ENCODE data around the gene PTPRN2. TPM values are rescaled to one million over a fixed set of nuclear protein-coding genes. Genes with fewer than 3 reads are reported as not detected.
"Not testable (repeated sequence)": the region's sequence is repeated elsewhere in the genome, so short reads cannot be mapped to it uniquely, and the experiment has no call there.

PTPRN2 gene
- total RNA-seq, 1 donor from 2014 or later: 0.41 TPM

- DNase-seq (ENCODE audit: low spot score): no peak
- H3K36me3 Mint-ChIP-seq (ENCODE audit: low read depth): no peaks in the 10 kb centered on the region
- H3K27ac Mint-ChIP-seq: no peak overlapping the region
- intact Hi-C loops (cut with micrococcal nuclease): no loop called here
- H3K4me1 Mint-ChIP-seq (ENCODE audit: low read depth): no peaks in the 10 kb centered on the region
- H3K27me3 Mint-ChIP-seq (ENCODE audit: insufficient read depth): no peaks in the 10 kb centered on the region
- H3K9me3 Mint-ChIP-seq: peaks cover 16% of the 10 kb centered on the region
- H3K4me3 Mint-ChIP-seq: no peak overlapping the region
Observed at GRCh38 chr7:158303121-158303520, 284.5 kb downstream of the PTPRN2 start.

- H3K27ac Mint-ChIP-seq: no peak overlapping the region
Observed at GRCh38 chr7:158302274-158303070, 285.2 kb downstream of the PTPRN2 start.

GRCh38 chr7:158301207-158301606 is 286.4 kb downstream of the PTPRN2 start:
- DNase-seq (ENCODE audit: low spot score): no peak
- H3K27ac Mint-ChIP-seq: no peak overlapping the region
- H3K27me3 Mint-ChIP-seq (ENCODE audit: insufficient read depth): no peaks in the 10 kb centered on the region

More at GRCh38 chr7:158302274-158303070, 285.2 kb downstream of the PTPRN2 start:
- H3K4me3 Mint-ChIP-seq: no peak overlapping the region
- no peaks in the 10 kb centered on the region for H3K36me3 Mint-ChIP-seq (ENCODE audit: low read depth)
- no peak for DNase-seq (ENCODE audit: low spot score)
- no peaks in the 10 kb centered on the region for H3K4me1 Mint-ChIP-seq (ENCODE audit: low read depth)
- intact Hi-C loops (cut with micrococcal nuclease): no loop called here
- peaks cover 11% of the 10 kb centered on the region for H3K9me3 Mint-ChIP-seq
- no peaks in the 10 kb centered on the region for H3K27me3 Mint-ChIP-seq (ENCODE audit: insufficient read depth)

GRCh38 chr7:158300427-158300826 is 287.2 kb downstream of the PTPRN2 start:
- no peak for DNase-seq (ENCODE audit: low spot score)
- peaks cover 4% of the 10 kb centered on the region for H3K9me3 Mint-ChIP-seq
- no peak overlapping the region for H3K27ac Mint-ChIP-seq
- no peaks in the 10 kb centered on the region for H3K27me3 Mint-ChIP-seq (ENCODE audit: insufficient read depth)
- H3K4me1 Mint-ChIP-seq (ENCODE audit: low read depth): no peaks in the 10 kb centered on the region
- intact Hi-C loops (cut with micrococcal nuclease): no loop called here
- no peak overlapping the region for H3K4me3 Mint-ChIP-seq
- no peaks in the 10 kb centered on the region for H3K36me3 Mint-ChIP-seq (ENCODE audit: low read depth)

More at GRCh38 chr7:158301207-158301606, 286.4 kb downstream of the PTPRN2 start:
- Mint-ChIP-seq H3K4me1 (ENCODE audit: low read depth) (no peaks in the 10 kb centered on the region), H3K36me3 (ENCODE audit: low read depth) (no peaks in the 10 kb centered on the region), H3K9me3 (peaks cover 5% of the 10 kb centered on the region), H3K4me3 (no peak overlapping the region)
- intact Hi-C loops (cut with micrococcal nuclease): no loop called here

GRCh38 chr7:158299607-158300006 is 288.0 kb downstream of the PTPRN2 start:
- Mint-ChIP-seq H3K9me3 (peaks cover 4% of the 10 kb centered on the region), H3K4me1 (ENCODE audit: low read depth) (no peaks in the 10 kb centered on the region), H3K4me3 (no peak overlapping the region), H3K36me3 (ENCODE audit: low read depth) (no peaks in the 10 kb centered on the region), H3K27me3 (ENCODE audit: insufficient read depth) (no peaks in the 10 kb centered on the region), H3K27ac (no peak overlapping the region)
- DNase-seq (ENCODE audit: low spot score): no peak
- intact Hi-C loops (cut with micrococcal nuclease): no loop called here

GRCh38 chr7:158296798-158297104 is 290.9 kb downstream of the PTPRN2 start:
- H3K4me3 Mint-ChIP-seq: no peak overlapping the region
- no peak for DNase-seq (ENCODE audit: low spot score)
- intact Hi-C loops (cut with micrococcal nuclease): no loop called here
- H3K27me3 Mint-ChIP-seq (ENCODE audit: insufficient read depth): no peaks in the 10 kb centered on the region
- H3K4me1 Mint-ChIP-seq (ENCODE audit: low read depth): no peaks in the 10 kb centered on the region
- H3K27ac Mint-ChIP-seq: no peak overlapping the region
- no peaks in the 10 kb centered on the region for H3K36me3 Mint-ChIP-seq (ENCODE audit: low read depth)
- peaks cover 3% of the 10 kb centered on the region for H3K9me3 Mint-ChIP-seq

GRCh38 chr7:158295966-158296797 is 291.4 kb downstream of the PTPRN2 start:
- intact Hi-C loops (cut with micrococcal nuclease): no loop called here
- Mint-ChIP-seq H3K27me3 (ENCODE audit: insufficient read depth) (no peaks in the 10 kb centered on the region), H3K4me1 (ENCODE audit: low read depth) (no peaks in the 10 kb centered on the region), H3K4me3 (no peak overlapping the region), H3K36me3 (ENCODE audit: low read depth) (no peaks in the 10 kb centered on the region), H3K9me3 (peaks cover 6% of the 10 kb centered on the region), H3K27ac (no peak overlapping the region)
- DNase-seq (ENCODE audit: low spot score): no peak

GRCh38 chr7:158294468-158295215 is 293.0 kb downstream of the PTPRN2 start:
- H3K9me3 Mint-ChIP-seq: peaks cover 12% of the 10 kb centered on the region
- H3K27me3 Mint-ChIP-seq (ENCODE audit: insufficient read depth); H3K4me3 Mint-ChIP-seq; H3K36me3 Mint-ChIP-seq (ENCODE audit: low read depth); H3K4me1 Mint-ChIP-seq (ENCODE audit: low read depth); intact Hi-C loops (cut with micrococcal nuclease); H3K27ac Mint-ChIP-seq; DNase-seq (ENCODE audit: low spot score): not testable (repeated sequence)

- intact Hi-C loops (cut with micrococcal nuclease): no loop called here
- DNase-seq (ENCODE audit: low spot score): no peak
- H3K9me3 Mint-ChIP-seq: peaks cover 28% of the 10 kb centered on the region
- no peak overlapping the region for H3K4me3 Mint-ChIP-seq
- no peaks in the 10 kb centered on the region for H3K36me3 Mint-ChIP-seq (ENCODE audit: low read depth)
- H3K27ac Mint-ChIP-seq: no peak overlapping the region
- no peaks in the 10 kb centered on the region for H3K27me3 Mint-ChIP-seq (ENCODE audit: insufficient read depth)
- no peaks in the 10 kb centered on the region for H3K4me1 Mint-ChIP-seq (ENCODE audit: low read depth)
Observed at GRCh38 chr7:158292948-158293347, 294.7 kb downstream of the PTPRN2 start.

- intact Hi-C loops (cut with micrococcal nuclease): no loop called here
- H3K36me3 Mint-ChIP-seq (ENCODE audit: low read depth): no peaks in the 10 kb centered on the region
- no peak for DNase-seq (ENCODE audit: low spot score)
- H3K9me3 Mint-ChIP-seq: peaks cover 32% of the 10 kb centered on the region
- H3K27ac Mint-ChIP-seq: no peak overlapping the region
- no peaks in the 10 kb centered on the region for H3K27me3 Mint-ChIP-seq (ENCODE audit: insufficient read depth)
- no peak overlapping the region for H3K4me3 Mint-ChIP-seq
- no peaks in the 10 kb centered on the region for H3K4me1 Mint-ChIP-seq (ENCODE audit: low read depth)
Observed at GRCh38 chr7:158291998-158292397, 295.6 kb downstream of the PTPRN2 start.

GRCh38 chr7:158289761-158290523 is 297.7 kb downstream of the PTPRN2 start:
- intact Hi-C loops (cut with micrococcal nuclease): no loop called here
- no peak for DNase-seq (ENCODE audit: low spot score)
- Mint-ChIP-seq H3K27me3 (ENCODE audit: insufficient read depth) (peaks cover under 1% of the 10 kb centered on the region), H3K4me1 (ENCODE audit: low read depth) (no peaks in the 10 kb centered on the region), H3K27ac (no peak overlapping the region), H3K4me3 (no peak overlapping the region), H3K9me3 (peaks cover 39% of the 10 kb centered on the region), H3K36me3 (ENCODE audit: low read depth) (no peaks in the 10 kb centered on the region)

- no peaks in the 10 kb centered on the region for H3K36me3 Mint-ChIP-seq (ENCODE audit: low read depth)
- H3K9me3 Mint-ChIP-seq: peaks cover 43% of the 10 kb centered on the region
- intact Hi-C loops (cut with micrococcal nuclease): no loop called here
- no peaks in the 10 kb centered on the region for H3K4me1 Mint-ChIP-seq (ENCODE audit: low read depth)
- H3K27me3 Mint-ChIP-seq (ENCODE audit: insufficient read depth): peaks cover 2% of the 10 kb centered on the region
- H3K4me3 Mint-ChIP-seq: no peak overlapping the region
- H3K27ac Mint-ChIP-seq: no peak overlapping the region
- DNase-seq (ENCODE audit: low spot score): no peak
Observed at GRCh38 chr7:158289231-158289630, 298.4 kb downstream of the PTPRN2 start.

All from activated T-helper 1 cell treated with anti-CD3 and anti-CD28 coated beads, Interleukin-12 subunit alpha, Interleukin-12 subunit beta, Interleukin-2, Interleukin-4 antibody, amounts not matched to agents 30 ng/mL and 10 ng/mL and 1 ng/mL, durations not matched to agents 14 hours and 24 hours and 36 hours (primary cell).